ENCODE measurements around the gene BPTF.

DNA sequence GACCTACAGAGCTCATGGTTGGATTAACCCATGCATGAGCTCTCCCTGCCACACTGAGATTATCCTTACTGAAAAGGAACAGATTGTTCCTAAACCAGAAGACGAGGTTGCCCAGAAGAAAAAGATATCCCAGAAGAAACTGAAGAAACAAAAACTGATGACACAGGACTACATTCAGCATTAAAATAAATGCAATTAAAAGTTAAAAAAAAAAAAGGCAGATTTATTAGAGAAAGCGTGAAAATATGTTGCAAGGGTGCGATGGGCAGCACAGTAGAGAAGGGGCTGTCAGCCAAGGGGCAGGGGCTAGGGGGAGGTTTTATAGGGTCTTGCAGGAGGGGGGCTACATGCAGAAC, 40.2 kb upstream of the BPTF start:
- TF ChIP-seq PBX3 (IDR thresholded peaks at IDR 0.05) = no peak
- no peak for TF ChIP-seq JUN (IDR thresholded peaks at IDR 0.05)
- no peak for TF ChIP-seq POLR2A (IDR thresholded peaks at IDR 0.05; ENCODE audit: low read length)
- TF ChIP-seq, protein P1, sequence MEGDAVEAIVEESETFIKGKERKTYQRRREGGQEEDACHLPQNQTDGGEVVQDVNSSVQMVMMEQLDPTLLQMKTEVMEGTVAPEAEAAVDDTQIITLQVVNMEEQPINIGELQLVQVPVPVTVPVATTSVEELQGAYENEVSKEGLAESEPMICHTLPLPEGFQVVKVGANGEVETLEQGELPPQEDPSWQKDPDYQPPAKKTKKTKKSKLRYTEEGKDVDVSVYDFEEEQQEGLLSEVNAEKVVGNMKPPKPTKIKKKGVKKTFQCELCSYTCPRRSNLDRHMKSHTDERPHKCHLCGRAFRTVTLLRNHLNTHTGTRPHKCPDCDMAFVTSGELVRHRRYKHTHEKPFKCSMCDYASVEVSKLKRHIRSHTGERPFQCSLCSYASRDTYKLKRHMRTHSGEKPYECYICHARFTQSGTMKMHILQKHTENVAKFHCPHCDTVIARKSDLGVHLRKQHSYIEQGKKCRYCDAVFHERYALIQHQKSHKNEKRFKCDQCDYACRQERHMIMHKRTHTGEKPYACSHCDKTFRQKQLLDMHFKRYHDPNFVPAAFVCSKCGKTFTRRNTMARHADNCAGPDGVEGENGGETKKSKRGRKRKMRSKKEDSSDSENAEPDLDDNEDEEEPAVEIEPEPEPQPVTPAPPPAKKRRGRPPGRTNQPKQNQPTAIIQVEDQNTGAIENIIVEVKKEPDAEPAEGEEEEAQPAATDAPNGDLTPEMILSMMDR (IDR thresholded peaks at IDR 0.05) = no peak
- no peak for TF ChIP-seq MYC (IDR thresholded peaks at IDR 0.05; ENCODE audit: borderline replicate concordance, low read length)
- TF ChIP-seq KDM1A (IDR thresholded peaks at IDR 0.05; ENCODE audit: low read depth) = no peak
- TF ChIP-seq EP300 (IDR thresholded peaks at IDR 0.05) = no peak
- TF ChIP-seq HES2 (IDR thresholded peaks at IDR 0.05) = no peak

All from A549 (cell line).